ENCODE measurements around the gene ZMPSTE24. TPM values are rescaled to one million over a fixed set of nuclear protein-coding genes. Genes with fewer than 3 reads are reported as not detected.

Gene ZMPSTE24
- total and polyA plus RNA-seq, 7 donors: 12.7 to 60.2 (median 22.2) TPM

DNA sequence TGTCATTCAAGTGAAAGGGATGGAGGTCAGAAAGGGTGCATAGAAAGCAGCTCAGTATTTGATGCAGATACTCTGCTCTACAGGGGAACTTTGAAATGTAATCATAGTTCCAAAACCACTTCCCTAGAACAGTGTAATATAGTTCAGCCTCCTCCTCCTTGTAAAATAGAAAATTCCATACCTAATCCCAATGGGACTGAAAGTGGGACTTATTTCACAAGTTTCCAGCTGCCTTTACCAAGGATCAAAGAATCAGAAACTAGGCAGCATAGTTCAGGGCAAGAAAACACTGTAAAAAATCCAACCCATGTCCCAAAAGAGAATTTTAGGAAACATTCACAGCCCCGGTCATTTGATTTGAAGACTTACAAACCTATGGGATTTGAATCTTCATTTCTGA is 18.4 kb upstream of the ZMPSTE24 start:
- 75 to 84% (median 83%) methylated on average over 1 of the region's 1 CpG for WGBS, 3 donors
- DNase-seq: no peak
- H3K36me3 ChIP-seq (ENCODE audit: insufficient read depth in 1 of 2, low read depth in 1 of 2): peaks cover 7 to 51% of the 10 kb centered on the region in 2 donors
- no peak overlapping the region for H3K27ac ChIP-seq
- H3K4me1 ChIP-seq: no peaks in the 10 kb centered on the region
- no peaks in the 10 kb centered on the region for H3K9me3 ChIP-seq
- no peak for ATAC-seq
- no peak overlapping the region for H3K4me3 ChIP-seq
- no peaks in the 10 kb centered on the region for H3K27me3 ChIP-seq (ENCODE audit: insufficient read depth in 3 of 3, low read length in 2 of 3)
- TF ChIP-seq, protein P1, sequence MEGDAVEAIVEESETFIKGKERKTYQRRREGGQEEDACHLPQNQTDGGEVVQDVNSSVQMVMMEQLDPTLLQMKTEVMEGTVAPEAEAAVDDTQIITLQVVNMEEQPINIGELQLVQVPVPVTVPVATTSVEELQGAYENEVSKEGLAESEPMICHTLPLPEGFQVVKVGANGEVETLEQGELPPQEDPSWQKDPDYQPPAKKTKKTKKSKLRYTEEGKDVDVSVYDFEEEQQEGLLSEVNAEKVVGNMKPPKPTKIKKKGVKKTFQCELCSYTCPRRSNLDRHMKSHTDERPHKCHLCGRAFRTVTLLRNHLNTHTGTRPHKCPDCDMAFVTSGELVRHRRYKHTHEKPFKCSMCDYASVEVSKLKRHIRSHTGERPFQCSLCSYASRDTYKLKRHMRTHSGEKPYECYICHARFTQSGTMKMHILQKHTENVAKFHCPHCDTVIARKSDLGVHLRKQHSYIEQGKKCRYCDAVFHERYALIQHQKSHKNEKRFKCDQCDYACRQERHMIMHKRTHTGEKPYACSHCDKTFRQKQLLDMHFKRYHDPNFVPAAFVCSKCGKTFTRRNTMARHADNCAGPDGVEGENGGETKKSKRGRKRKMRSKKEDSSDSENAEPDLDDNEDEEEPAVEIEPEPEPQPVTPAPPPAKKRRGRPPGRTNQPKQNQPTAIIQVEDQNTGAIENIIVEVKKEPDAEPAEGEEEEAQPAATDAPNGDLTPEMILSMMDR (IDR thresholded peaks at IDR 0.05): no peak
- intact Hi-C loops (cut with DNase I): no loop called here

DNA sequence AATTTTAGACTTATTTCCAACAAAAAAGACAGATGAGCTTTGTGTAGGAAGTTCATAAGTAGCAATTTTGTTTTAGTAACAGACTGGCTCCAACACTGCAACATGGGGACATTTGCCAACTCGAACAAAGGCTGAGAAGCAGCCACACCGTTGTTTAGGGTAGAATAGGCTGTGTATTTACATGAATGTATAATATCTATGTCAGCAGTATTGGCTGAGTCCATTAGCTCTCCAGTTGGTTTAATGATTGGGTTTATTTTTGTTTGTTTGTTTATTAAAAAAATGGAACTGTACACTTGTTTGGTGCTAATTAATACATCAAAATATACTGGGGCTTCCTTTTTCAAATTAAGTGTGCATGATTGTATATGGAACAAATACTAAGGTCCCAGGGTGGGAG is 17.6 kb upstream of the ZMPSTE24 start:
- TF ChIP-seq, protein P1 (IDR thresholded peaks at IDR 0.05): no peak
- Histone ChIP-seq H3K4me3 (no peak overlapping the region), H3K36me3 (ENCODE audit: insufficient read depth in 1 of 2, low read depth in 1 of 2) (peaks cover 7 to 43% of the 10 kb centered on the region in 2 donors), H3K9me3 (no peaks in the 10 kb centered on the region), H3K27ac (no peak overlapping the region), H3K4me1 (no peaks in the 10 kb centered on the region), H3K27me3 (ENCODE audit: insufficient read depth in 3 of 3, low read length in 2 of 3) (no peaks in the 10 kb centered on the region)
- 98 to 99% (median 98%) methylated on average over 2 of the region's 2 CpGs for WGBS, 3 donors
- ATAC-seq (no peak), DNase-seq (no peak)
- intact Hi-C loops (cut with DNase I): no loop called here

DNA sequence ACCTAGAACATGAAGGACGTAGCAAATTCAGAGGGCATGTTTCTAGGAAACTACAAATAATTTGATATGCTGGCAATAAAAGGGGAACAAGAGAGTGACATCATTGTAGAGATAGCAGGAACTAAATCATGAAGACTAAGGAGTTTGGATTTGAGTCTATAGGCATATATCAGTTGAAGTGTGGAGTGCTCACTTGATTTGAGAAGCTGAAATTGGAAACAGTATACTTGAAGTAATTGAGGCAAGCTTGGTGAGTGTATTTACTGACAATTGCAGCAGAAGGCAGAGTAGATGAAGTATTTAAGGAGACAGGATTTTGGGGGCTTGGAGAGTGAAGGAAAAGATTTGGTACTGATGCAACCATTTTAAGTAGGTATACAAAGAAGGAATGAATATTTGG is 16.7 kb upstream of the ZMPSTE24 start:
- Histone ChIP-seq H3K27ac (no peak overlapping the region), H3K27me3 (ENCODE audit: insufficient read depth in 3 of 3, low read length in 2 of 3) (no peaks in the 10 kb centered on the region), H3K9me3 (no peaks in the 10 kb centered on the region), H3K36me3 (ENCODE audit: insufficient read depth in 1 of 2, low read depth in 1 of 2) (peaks cover 7 to 33% of the 10 kb centered on the region in 2 donors), H3K4me3 (no peak overlapping the region), H3K4me1 (no peaks in the 10 kb centered on the region)
- TF ChIP-seq, protein P1 (IDR thresholded peaks at IDR 0.05): no peak
- WGBS, 3 donors: 79 to 90% (median 85%) methylated on average over 1 of the region's 1 CpG
- no peak for ATAC-seq
- intact Hi-C loops (cut with DNase I): no loop called here
- DNase-seq: no peak

DNA sequence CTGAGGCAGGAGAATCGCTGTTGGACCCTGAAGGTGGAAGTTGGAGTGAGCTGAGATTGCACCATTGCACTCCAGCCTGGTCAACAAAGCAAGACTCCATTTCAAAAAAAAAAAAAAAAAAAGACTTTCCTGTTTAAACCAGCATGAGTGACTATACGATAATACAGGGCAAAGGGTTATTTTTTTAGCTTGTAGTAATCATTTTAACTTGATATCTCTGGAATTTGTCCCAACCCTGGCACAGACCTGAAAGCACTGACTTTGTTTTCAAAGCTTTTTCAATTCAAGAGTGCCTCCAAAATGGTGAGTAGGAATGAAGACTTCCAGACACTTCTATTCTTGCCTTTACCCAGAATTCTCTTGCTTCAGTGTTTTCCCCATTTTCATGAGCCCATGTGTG is 14.7 kb upstream of the ZMPSTE24 start:
- Histone ChIP-seq H3K27ac (no peak overlapping the region), H3K27me3 (ENCODE audit: insufficient read depth in 3 of 3, low read length in 2 of 3) (no peaks in the 10 kb centered on the region), H3K9me3 (no peaks in the 10 kb centered on the region), H3K4me1 (no peaks in the 10 kb centered on the region), H3K4me3 (no peak overlapping the region), H3K36me3 (ENCODE audit: insufficient read depth in 1 of 2, low read depth in 1 of 2) (peaks cover 3 to 14% of the 10 kb centered on the region in 2 donors)
- DNase-seq (no peak), ATAC-seq (no peak)
- intact Hi-C loops (cut with DNase I): no loop called here
- TF ChIP-seq, protein P1 (IDR thresholded peaks at IDR 0.05): no peak
- 50 to 57% (median 55%) methylated on average over 2 of the region's 2 CpGs for WGBS, 3 donors

DNA sequence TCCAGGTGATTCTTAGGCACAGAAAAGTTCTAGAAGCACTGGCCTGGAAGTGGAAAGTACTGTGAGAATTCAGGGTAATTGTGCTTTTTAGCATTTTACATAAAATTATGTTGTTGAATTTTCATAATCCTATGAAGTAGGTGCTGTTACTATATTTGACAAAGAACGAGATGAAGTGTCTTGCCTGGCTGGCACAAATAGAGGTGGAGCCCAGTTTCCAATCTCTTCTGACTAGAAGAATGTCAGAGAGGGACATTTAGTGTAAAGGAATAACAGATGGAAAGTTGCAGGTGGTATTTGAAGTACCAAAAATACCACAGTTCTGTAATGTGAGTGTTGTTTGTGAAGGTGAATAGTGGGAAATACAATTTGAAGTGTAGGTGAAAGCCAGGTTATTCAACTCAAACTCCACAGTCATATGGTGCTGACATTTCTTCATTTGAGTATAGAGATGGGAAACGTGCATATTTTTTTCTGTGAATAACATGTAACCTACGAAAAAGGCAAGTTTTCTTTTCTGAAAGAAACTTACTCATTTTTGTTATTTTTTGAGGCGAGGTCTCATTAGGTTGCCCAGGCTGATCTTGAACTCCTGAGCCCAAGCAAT is 13.8 kb upstream of the ZMPSTE24 start:
- intact Hi-C loops (cut with DNase I): no loop called here
- no peak overlapping the region for H3K27ac ChIP-seq
- H3K4me3 ChIP-seq: no peak overlapping the region
- TF ChIP-seq, protein P1 (IDR thresholded peaks at IDR 0.05): no peak
- H3K4me1 ChIP-seq: no peaks in the 10 kb centered on the region
- ATAC-seq (no peak), DNase-seq (no peak)
- no peaks in the 10 kb centered on the region for H3K27me3 ChIP-seq (ENCODE audit: insufficient read depth in 3 of 3, low read length in 2 of 3)
- H3K36me3 ChIP-seq (ENCODE audit: insufficient read depth in 1 of 2, low read depth in 1 of 2): peaks cover 3 to 5% of the 10 kb centered on the region in 2 donors
- whole genome bisulfite sequencing, 3 donors: 65 to 69% (median 66%) methylated on average over 4 of the region's 4 CpGs
- H3K9me3 ChIP-seq: no peaks in the 10 kb centered on the region
